ENCODE data around the gene RYR2. TPM values are rescaled to one million over a fixed set of nuclear protein-coding genes. Genes with fewer than 3 reads are reported as not detected.

The RYR2 gene
- polyA plus RNA-seq, 3 donors from 2014 or later, result 0.12 to 0.18 TPM; not detected in 1

DNA sequence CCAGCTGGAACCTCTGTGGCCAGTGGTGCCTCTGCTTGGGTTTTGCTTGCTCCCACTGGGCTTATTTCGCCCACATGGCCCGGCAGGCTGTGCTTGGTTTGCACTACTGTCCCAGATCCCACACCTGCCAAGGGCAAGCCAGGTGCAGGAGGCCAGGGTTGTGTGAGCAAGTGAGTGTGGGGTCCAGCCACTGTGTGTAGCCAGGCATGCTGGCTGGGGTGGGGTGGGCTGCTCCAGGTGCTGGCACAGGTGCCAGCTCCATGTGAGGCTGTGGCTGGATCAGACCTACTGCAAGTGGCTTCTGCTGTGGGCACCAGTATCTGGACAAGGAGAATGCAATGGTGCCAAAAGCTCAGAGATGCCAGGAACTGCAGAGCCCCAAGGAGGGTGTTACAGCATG lies 28.5 kb downstream of the RYR2 start:
- Mint-ChIP-seq H3K4me1 (no peaks in the 10 kb centered on the region), H3K27me3 (ENCODE audit: low read depth in 3 of 3) (peaks cover 0 to 2% (median 0%) of the 10 kb centered on the region in 3 donors), H3K27ac (no peak overlapping the region), H3K4me3 (no peak overlapping the region), H3K9me3 (peaks cover 3 to 13% (median 7%) of the 10 kb centered on the region in 6 donors), H3K36me3 (no peaks in the 10 kb centered on the region)
- no peak for DNase-seq

DNA sequence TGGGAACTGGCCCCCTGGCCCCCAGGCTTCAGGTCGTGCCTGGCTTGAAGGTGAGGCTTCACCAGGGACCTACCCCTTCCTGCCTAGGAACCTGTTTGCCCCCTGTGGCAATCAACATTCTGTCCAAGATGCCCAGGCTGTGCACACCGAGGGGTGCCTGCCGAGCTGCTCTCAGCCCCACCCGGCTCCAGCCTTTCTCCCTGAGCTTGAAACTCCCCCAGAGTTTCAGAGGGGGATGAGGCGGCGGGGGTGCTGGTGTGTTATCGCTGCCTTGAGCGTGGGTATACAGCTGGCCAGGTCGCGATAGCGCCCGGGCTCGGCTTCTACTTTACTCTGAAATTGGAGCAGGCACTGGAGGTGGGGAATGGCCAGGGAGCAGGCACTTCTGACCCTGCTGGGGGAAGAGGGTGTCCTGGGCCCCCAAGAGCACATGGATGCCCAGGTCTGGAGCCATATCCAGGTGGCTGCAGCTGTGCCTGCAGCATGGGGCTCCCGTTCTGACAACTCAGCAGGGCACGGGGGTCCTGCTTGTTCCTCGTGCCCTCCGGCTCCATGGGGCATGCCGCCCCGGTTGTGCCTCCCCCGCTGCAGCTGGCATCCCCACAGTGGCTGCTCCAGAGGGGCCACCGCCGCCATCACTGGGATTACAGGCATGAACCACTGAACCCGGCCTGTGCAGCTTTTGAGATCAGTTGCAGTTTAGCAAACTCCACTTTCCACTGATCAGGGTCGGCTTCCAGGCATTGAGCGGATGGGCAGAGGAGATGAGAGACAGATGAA lies 29.8 kb downstream of the RYR2 start:
- no peak overlapping the region for H3K27ac Mint-ChIP-seq
- peaks cover 0 to 13% (median 7%) of the 10 kb centered on the region in 6 donors for H3K9me3 Mint-ChIP-seq
- H3K27me3 Mint-ChIP-seq (ENCODE audit: low read depth in 3 of 3), result peaks cover 0 to 2% (median 0%) of the 10 kb centered on the region in 3 donors
- H3K4me1 Mint-ChIP-seq, result no peaks in the 10 kb centered on the region
- H3K4me3 Mint-ChIP-seq, result no peak overlapping the region
- H3K36me3 Mint-ChIP-seq, result no peaks in the 10 kb centered on the region
- DNase-seq, result no peak

DNA sequence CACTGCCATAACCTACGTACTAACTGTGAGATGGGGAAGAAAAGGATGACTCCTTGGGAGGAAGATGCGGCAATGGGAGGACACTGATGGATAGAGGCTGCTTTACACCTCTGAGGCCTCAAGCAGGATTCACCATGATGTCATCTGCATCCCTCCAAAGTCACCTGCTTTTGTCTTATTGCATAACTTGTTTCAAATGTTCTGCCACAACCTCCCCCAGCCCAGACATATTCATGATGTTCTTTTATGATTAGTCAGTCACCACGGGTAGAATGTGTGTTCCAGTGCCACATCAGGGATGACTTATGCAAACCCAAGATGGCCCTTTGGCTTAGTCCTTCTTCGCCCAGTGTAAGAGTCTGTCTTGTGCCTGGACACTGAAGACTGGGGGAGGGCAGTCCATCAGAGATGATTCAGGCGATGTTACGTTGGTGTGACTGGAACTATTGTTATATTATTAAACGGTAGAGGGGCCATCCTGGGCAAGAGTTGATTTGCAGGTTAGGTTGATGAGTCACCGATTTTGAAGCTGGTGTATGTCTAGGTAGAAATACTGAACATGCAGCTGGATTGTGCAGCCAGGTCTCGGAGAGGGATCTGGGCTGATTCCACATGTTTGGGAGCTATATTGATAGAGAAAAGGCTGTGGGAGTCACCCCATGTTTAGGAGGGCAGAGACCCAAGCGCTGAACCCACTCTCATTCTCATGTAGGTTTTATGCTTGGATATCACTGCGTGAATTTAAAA lies 32.6 kb downstream of the RYR2 start:
- no peak overlapping the region for H3K27ac Mint-ChIP-seq
- DNase-seq, result no peak
- no peak overlapping the region for H3K4me3 Mint-ChIP-seq
- H3K4me1 Mint-ChIP-seq, result no peaks in the 10 kb centered on the region
- H3K36me3 Mint-ChIP-seq, result no peaks in the 10 kb centered on the region
- peaks cover 0 to 2% (median 0%) of the 10 kb centered on the region in 3 donors for H3K27me3 Mint-ChIP-seq (ENCODE audit: low read depth in 3 of 3)
- H3K9me3 Mint-ChIP-seq, result peaks cover 0 to 13% (median 4%) of the 10 kb centered on the region in 6 donors

DNA sequence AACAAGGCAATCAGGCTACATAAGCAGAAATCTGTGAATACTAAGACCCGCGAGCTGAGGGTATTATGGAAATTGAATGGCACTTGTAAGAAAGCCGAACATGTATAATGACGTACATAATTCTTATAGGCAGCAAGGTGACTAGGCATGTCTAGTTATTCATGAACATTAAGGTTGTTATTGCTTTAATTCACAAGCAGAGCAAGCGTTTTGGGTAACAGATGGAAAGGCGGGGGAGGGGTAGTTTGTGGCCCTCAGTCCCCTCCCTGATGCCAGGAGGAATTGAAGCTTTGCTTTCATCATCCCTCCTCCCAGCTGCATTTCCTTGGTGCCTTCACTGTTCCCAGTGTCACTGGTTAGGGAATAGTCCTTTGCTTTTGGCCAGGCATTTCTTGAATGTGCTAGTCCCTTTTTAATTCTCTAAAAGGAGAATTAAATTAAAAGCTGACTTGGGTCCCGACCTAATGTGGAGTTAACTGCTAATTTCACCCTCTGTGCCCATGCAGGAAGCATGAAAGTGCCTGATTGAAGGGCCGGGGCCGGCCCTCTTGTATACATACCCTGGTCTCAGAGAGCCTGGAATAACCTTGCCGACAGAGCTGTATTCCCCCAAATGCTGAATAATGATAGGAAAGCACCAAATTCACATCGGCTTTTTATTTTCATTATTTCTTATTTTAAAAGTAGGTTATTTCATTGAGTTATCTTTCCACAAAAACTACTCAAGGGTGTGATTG lies 42.5 kb downstream of the RYR2 start:
- Mint-ChIP-seq H3K9me3 (peaks cover 0 to 5% (median 2%) of the 10 kb centered on the region in 6 donors), H3K4me3 (no peak overlapping the region), H3K27ac (no peak overlapping the region)

DNA sequence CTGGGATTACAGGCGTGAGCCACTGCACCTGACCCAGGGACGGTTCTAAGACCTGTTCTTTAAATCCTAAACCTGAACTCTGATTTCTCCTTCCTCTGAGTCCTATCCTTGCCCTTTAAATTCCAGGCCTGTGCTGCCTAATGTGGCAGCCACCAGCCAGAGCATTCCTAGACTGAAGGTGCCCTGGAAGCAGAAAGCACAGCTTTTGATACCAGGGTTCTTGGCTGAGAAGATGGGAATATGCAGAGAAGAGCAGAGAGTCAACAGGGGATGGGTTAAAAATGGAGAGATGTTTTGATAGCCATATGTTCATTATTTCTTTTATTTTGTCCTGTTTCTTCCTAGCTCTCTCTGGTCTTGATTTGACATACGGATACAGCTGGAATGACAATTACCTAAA lies 49.7 kb downstream of the RYR2 start:
- Mint-ChIP-seq H3K27me3 (ENCODE audit: low read depth in 3 of 3) (peaks cover 3 to 8% (median 5%) of the 10 kb centered on the region in 3 donors), H3K4me3 (no peak overlapping the region), H3K36me3 (no peaks in the 10 kb centered on the region), H3K27ac (no peak overlapping the region), H3K9me3 (peaks cover 0 to 5% (median 0%) of the 10 kb centered on the region in 6 donors), H3K4me1 (no peaks in the 10 kb centered on the region)
- no peak for DNase-seq

More for the DNA sequence above, 42.5 kb downstream of the RYR2 start:
- peaks cover 0 to 3% (median 2%) of the 10 kb centered on the region in 3 donors for H3K27me3 Mint-ChIP-seq (ENCODE audit: low read depth in 3 of 3)
- no peak for DNase-seq
- no peaks in the 10 kb centered on the region for H3K36me3 Mint-ChIP-seq
- no peaks in the 10 kb centered on the region for H3K4me1 Mint-ChIP-seq

- peaks cover 0 to 8% (median 5%) of the 10 kb centered on the region in 3 donors for H3K27me3 Mint-ChIP-seq (ENCODE audit: low read depth in 3 of 3)
- DNase-seq, result no peak
- no peaks in the 10 kb centered on the region for H3K36me3 Mint-ChIP-seq
- no peak overlapping the region for H3K4me3 Mint-ChIP-seq
- no peak overlapping the region for H3K27ac Mint-ChIP-seq
- H3K4me1 Mint-ChIP-seq, result no peaks in the 10 kb centered on the region
- H3K9me3 Mint-ChIP-seq, result peaks cover 0 to 5% (median under 1%) of the 10 kb centered on the region in 6 donors
Measured at GRCh38 chr1:237093691-237094090, 51.7 kb downstream of the RYR2 start.

DNA sequence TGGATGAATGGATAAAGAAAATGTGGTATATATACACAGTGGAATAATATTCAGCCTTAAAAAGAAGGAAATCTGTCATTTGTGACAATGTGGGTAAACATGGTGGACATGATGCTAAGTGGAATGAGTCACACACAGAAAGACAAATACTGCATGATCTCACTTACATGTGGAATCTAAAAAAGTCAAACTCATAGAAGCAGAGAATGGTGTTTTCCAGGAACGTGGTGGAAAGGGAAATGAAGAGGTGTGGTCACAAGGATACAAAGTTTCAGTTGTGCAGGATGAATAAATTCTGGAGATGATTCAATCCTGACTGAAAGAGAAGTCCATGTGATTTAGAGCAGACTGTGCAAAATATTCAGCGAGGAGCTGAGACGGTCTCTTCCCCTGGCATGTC lies 56.6 kb downstream of the RYR2 start:
- no peak for DNase-seq
- H3K9me3 Mint-ChIP-seq, result peaks cover 0 to 8% (median 1%) of the 10 kb centered on the region in 6 donors

DNA sequence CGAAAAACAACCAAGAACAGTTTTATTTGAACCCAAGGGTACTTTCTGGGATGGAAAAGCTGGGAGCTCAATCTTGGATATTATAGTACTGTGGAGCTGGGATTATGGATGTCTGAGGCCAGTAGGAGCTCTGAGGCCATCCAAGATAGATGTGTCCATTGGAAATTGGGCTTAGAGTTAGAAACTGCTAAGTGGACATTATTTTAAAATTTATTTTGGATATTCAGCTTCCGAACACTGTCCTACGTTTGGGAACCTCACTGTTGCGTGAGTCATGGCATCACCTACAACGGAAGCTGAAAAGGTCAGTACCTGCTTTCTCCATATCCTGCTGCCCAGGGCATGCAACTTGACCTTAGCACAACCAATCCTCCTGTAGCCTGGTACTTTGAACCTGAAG lies 61.0 kb downstream of the RYR2 start:
- Mint-ChIP-seq H3K4me1 (no peaks in the 10 kb centered on the region), H3K27me3 (ENCODE audit: low read depth in 3 of 3) (peaks cover 1 to 10% (median 5%) of the 10 kb centered on the region in 3 donors), H3K9me3 (peaks cover 0 to 8% (median 0%) of the 10 kb centered on the region in 6 donors), H3K27ac (no peak overlapping the region), H3K36me3 (no peaks in the 10 kb centered on the region), H3K4me3 (no peak overlapping the region)
- no peak for DNase-seq

More for the DNA sequence above, 56.6 kb downstream of the RYR2 start:
- no peak overlapping the region for H3K27ac Mint-ChIP-seq
- no peak overlapping the region for H3K4me3 Mint-ChIP-seq
- no peaks in the 10 kb centered on the region for H3K4me1 Mint-ChIP-seq
- H3K36me3 Mint-ChIP-seq, result no peaks in the 10 kb centered on the region
- H3K27me3 Mint-ChIP-seq (ENCODE audit: low read depth in 3 of 3), result peaks cover 0 to 7% (median 2%) of the 10 kb centered on the region in 3 donors

GRCh38 chr1:237104096-237104495 lies 62.1 kb downstream of the RYR2 start:
- Mint-ChIP-seq H3K27ac (no peak overlapping the region), H3K27me3 (ENCODE audit: low read depth in 3 of 3) (peaks cover 1 to 10% (median 6%) of the 10 kb centered on the region in 3 donors), H3K9me3 (peaks cover 0 to 8% (median 0%) of the 10 kb centered on the region in 6 donors), H3K4me3 (no peak overlapping the region), H3K36me3 (no peaks in the 10 kb centered on the region), H3K4me1 (no peaks in the 10 kb centered on the region)
- DNase-seq, result no peak

GRCh38 chr1:237105826-237106225 lies 63.8 kb downstream of the RYR2 start:
- Mint-ChIP-seq H3K4me3 (no peak overlapping the region), H3K27ac (no peak overlapping the region), H3K36me3 (no peaks in the 10 kb centered on the region)

GRCh38 chr1:237108297-237109040 lies 66.5 kb downstream of the RYR2 start:
- Mint-ChIP-seq H3K4me3 (no peak overlapping the region), H3K36me3 (no peaks in the 10 kb centered on the region), H3K4me1 (no peaks in the 10 kb centered on the region), H3K27ac (no peak overlapping the region), H3K9me3 (peaks cover 0 to 11% (median 0%) of the 10 kb centered on the region in 6 donors), H3K27me3 (ENCODE audit: low read depth in 3 of 3) (peaks cover 1 to 8% (median 4%) of the 10 kb centered on the region in 3 donors)
- DNase-seq, result no peak

More at GRCh38 chr1:237105826-237106225, 63.8 kb downstream of the RYR2 start:
- peaks cover 0 to 8% (median 0%) of the 10 kb centered on the region in 6 donors for H3K9me3 Mint-ChIP-seq
- peaks cover 1 to 6% (median 6%) of the 10 kb centered on the region in 3 donors for H3K27me3 Mint-ChIP-seq (ENCODE audit: low read depth in 3 of 3)
- DNase-seq, result no peak
- no peaks in the 10 kb centered on the region for H3K4me1 Mint-ChIP-seq

GRCh38 chr1:237111807-237112206 lies 69.8 kb downstream of the RYR2 start:
- Mint-ChIP-seq H3K27me3 (ENCODE audit: low read depth in 3 of 3) (peaks cover 0 to 2% (median 2%) of the 10 kb centered on the region in 3 donors), H3K36me3 (no peaks in the 10 kb centered on the region), H3K27ac (no peak overlapping the region), H3K4me3 (no peak overlapping the region), H3K4me1 (no peaks in the 10 kb centered on the region), H3K9me3 (peaks cover 0 to 7% (median 0%) of the 10 kb centered on the region in 6 donors)
- DNase-seq, result no peak

- H3K36me3 Mint-ChIP-seq, result no peaks in the 10 kb centered on the region
- H3K4me1 Mint-ChIP-seq, result no peaks in the 10 kb centered on the region
- DNase-seq, result no peak
- no peak overlapping the region for H3K27ac Mint-ChIP-seq
- peaks cover 0 to 7% (median 0%) of the 10 kb centered on the region in 6 donors for H3K9me3 Mint-ChIP-seq
- H3K4me3 Mint-ChIP-seq, result no peak overlapping the region
- H3K27me3 Mint-ChIP-seq (ENCODE audit: low read depth in 3 of 3), result peaks cover 0 to 2% (median 2%) of the 10 kb centered on the region in 3 donors
Measured at GRCh38 chr1:237112663-237113062, 70.7 kb downstream of the RYR2 start.

Measured in immature natural killer cell (primary cell).